ENCODE results near the gene TMEM63B.
"Not testable (repeated sequence)": the region's sequence is repeated elsewhere in the genome, so short reads cannot be mapped to it uniquely, and the experiment has no call there.

The TMEM63B gene

GRCh38 chr6:44196351-44196750 lies 69.0 kb downstream of the TMEM63B start:
- not testable (repeated sequence) for DNase-seq

- no peak for DNase-seq
Observed at GRCh38 chr6:44198684-44199083, 71.3 kb downstream of the TMEM63B start.

- DNase-seq: no peak
Observed at GRCh38 chr6:44199883-44200282, 72.5 kb downstream of the TMEM63B start.

GRCh38 chr6:44201200-44201599 lies 73.8 kb downstream of the TMEM63B start:
- DNase-seq: no peak

- DNase-seq: no peak
Observed at GRCh38 chr6:44201638-44202303, 74.4 kb downstream of the TMEM63B start.

GRCh38 chr6:44202332-44202971 lies 75.1 kb downstream of the TMEM63B start:
- DNase-seq: no peak

- DNase-seq: no peak
Observed at GRCh38 chr6:44202972-44203750, 75.8 kb downstream of the TMEM63B start.

- DNase-seq: no peak
Observed at GRCh38 chr6:44203955-44204354, 76.6 kb downstream of the TMEM63B start.
